Hepatocyte (in vitro differentiated cells): ENCODE results near the gene FES.

Experiments
- CTCF ChIP-seq: fragments of 200-600 bp; sonication (generic); IDR thresholded peaks from 2 replicates; pipeline ENCODE4 v1.5.1; 2016; ENCODE audit warnings: antibody characterized with exemption, mild to moderate bottlenecking; ENCODE audit not compliant: poor library complexity
- EZH2 ChIP-seq: fragments of 200-600 bp; sonication (generic); IDR thresholded peaks from 2 replicates; pipeline ENCODE4 v1.6.1; 2016; ENCODE audit warnings: antibody characterized with exemption, mild to moderate bottlenecking, borderline replicate concordance

DNA sequence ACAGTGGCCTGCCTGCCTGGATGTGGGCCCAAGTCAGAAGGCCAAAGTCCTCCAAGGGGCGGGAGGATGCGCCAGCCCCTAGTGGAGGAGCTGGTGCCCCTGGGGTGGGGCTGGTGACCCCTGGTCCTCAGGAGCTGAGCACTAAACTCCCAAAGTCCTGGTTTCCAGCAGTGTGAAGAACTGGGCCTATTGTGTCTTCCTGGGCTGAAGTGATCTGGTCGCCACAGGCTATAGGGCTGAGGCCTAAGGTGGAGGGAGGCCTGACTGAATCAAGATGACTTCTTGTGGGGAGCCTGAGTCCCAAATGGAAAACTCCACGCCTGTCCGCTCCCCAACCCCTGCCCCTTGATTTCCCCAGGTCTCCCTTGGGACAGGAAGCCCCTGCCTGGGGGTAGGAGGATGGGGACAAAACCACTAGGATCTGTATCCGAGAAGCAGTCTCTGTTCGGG, 753 bp upstream of the FES start:
- no peak for TF ChIP-seq CTCF
- TF ChIP-seq EZH2, result no peak
